Measurements from ENCODE around the gene MMP10.

- TF ChIP-seq, protein P1, sequence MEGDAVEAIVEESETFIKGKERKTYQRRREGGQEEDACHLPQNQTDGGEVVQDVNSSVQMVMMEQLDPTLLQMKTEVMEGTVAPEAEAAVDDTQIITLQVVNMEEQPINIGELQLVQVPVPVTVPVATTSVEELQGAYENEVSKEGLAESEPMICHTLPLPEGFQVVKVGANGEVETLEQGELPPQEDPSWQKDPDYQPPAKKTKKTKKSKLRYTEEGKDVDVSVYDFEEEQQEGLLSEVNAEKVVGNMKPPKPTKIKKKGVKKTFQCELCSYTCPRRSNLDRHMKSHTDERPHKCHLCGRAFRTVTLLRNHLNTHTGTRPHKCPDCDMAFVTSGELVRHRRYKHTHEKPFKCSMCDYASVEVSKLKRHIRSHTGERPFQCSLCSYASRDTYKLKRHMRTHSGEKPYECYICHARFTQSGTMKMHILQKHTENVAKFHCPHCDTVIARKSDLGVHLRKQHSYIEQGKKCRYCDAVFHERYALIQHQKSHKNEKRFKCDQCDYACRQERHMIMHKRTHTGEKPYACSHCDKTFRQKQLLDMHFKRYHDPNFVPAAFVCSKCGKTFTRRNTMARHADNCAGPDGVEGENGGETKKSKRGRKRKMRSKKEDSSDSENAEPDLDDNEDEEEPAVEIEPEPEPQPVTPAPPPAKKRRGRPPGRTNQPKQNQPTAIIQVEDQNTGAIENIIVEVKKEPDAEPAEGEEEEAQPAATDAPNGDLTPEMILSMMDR (IDR thresholded peaks at IDR 0.05), result no peak
- TF ChIP-seq POLR2A (IDR thresholded peaks at IDR 0.05), result no peak
- TF ChIP-seq POLR2AphosphoS5 (IDR thresholded peaks at IDR 0.05), result no peak
- TF ChIP-seq EP300 (IDR thresholded peaks at IDR 0.05), result no peak
Measured at GRCh38 chr11:102794382-102794781, 14.0 kb upstream of the MMP10 start.
